Skin of body (tissue), 2 donors: ENCODE data around the gene TXNDC12. TPM values are rescaled to one million over a fixed set of nuclear protein-coding genes. Genes with fewer than 3 reads are reported as not detected.
"Not testable (repeated sequence)": the region's sequence is repeated elsewhere in the genome, so short reads cannot be mapped to it uniquely, and the experiment has no call there.

Experiments used
- DNase-seq: peaks from one replicate; lab custom pipeline; 2025; lab: John Stamatoyannopoulos, UW
- total RNA-seq: library from RNA; depleted of rRNA; stranded (reverse); fragments of >200 nt; gene quantifications from one replicate; pipeline ENCODE4 v1.2.3, GENCODE V29; 2014

Gene TXNDC12
- total RNA-seq, result 14.9 TPM

- DNase-seq, result peak; percentile 88
Observed at GRCh38 chr1:52055066-52055865, at the start of gene TXNDC12. Gene TXNDC12 (minus strand): TSS chr1:52055191. CDS start chr1:52055096, 95 bp downstream.

GRCh38 chr1:52102336-52103013, 47.5 kb upstream of the TXNDC12 start:
- no peak for DNase-seq

- DNase-seq, result no peak
Observed at GRCh38 chr1:52098139-52098871, 43.3 kb upstream of the TXNDC12 start.

GRCh38 chr1:52096216-52096615, 41.2 kb upstream of the TXNDC12 start:
- no peak for DNase-seq

GRCh38 chr1:52094300-52094699, 39.3 kb upstream of the TXNDC12 start:
- DNase-seq, result not testable (repeated sequence)

GRCh38 chr1:52087892-52088291, 32.9 kb upstream of the TXNDC12 start:
- DNase-seq, result not testable (repeated sequence)

GRCh38 chr1:52080014-52080415, 25.0 kb upstream of the TXNDC12 start:
- DNase-seq, result no peak

- not testable (repeated sequence) for DNase-seq
Observed at GRCh38 chr1:52077277-52077676, 22.3 kb upstream of the TXNDC12 start.

- DNase-seq, result no peak
Observed at GRCh38 chr1:52072291-52072690, 17.3 kb upstream of the TXNDC12 start.

GRCh38 chr1:52070704-52071103, 15.7 kb upstream of the TXNDC12 start:
- no peak for DNase-seq

- no peak for DNase-seq
Observed at GRCh38 chr1:52063192-52063591, 8.2 kb upstream of the TXNDC12 start.

GRCh38 chr1:52060822-52061221, 5.8 kb upstream of the TXNDC12 start:
- DNase-seq, result no peak

GRCh38 chr1:52059888-52060287, 4.9 kb upstream of the TXNDC12 start:
- no peak for DNase-seq

- no peak for DNase-seq
Observed at GRCh38 chr1:52059321-52059720, 4.3 kb upstream of the TXNDC12 start.

- no peak for DNase-seq
Observed at GRCh38 chr1:52057876-52058415, 3.0 kb upstream of the TXNDC12 start.

- no peak for DNase-seq
Observed at GRCh38 chr1:52057255-52057654, 2.3 kb upstream of the TXNDC12 start.

- peak; percentile 36 for DNase-seq
Observed at GRCh38 chr1:52056937-52057231, 1.9 kb upstream of the TXNDC12 start.

GRCh38 chr1:52056163-52056936, 1.4 kb upstream of the TXNDC12 start, which contains the start of gene BTF3L4:
Gene BTF3L4 (plus strand): TSS chr1:52056295. CDS start chr1:52059848, 3,553 bp downstream.
- peak; percentile 92 for DNase-seq

GRCh38 chr1:52055866-52056162, 823 bp upstream of the TXNDC12 start:
- DNase-seq, result no peak

GRCh38 chr1:52054496-52055065, 410 bp downstream of the TXNDC12 start:
- no peak for DNase-seq

GRCh38 chr1:52053862-52054261, 1.1 kb downstream of the TXNDC12 start:
- no peak for DNase-seq
